ENCODE data around the gene ATG7.

ATG7 gene

GRCh38 chr3:11544412-11545181 is 272.4 kb downstream of the ATG7 start:
- H3K4me3 ChIP-seq (ENCODE audit: low read depth, low read length), result no peak overlapping the region
- no peak for DNase-seq (ENCODE audit: low read depth)
- no peak for TF ChIP-seq CTCF (IDR thresholded peaks at IDR 0.05; ENCODE audit: insufficient read depth, low read depth, low read length, missing control alignments)

- no peak overlapping the region for H3K4me3 ChIP-seq (ENCODE audit: low read depth, low read length)
- no peak for TF ChIP-seq CTCF (IDR thresholded peaks at IDR 0.05; ENCODE audit: insufficient read depth, low read depth, low read length, missing control alignments)
- DNase-seq (ENCODE audit: low read depth), result no peak
Measured at GRCh38 chr3:11545186-11545851, 273.1 kb downstream of the ATG7 start.

DNA sequence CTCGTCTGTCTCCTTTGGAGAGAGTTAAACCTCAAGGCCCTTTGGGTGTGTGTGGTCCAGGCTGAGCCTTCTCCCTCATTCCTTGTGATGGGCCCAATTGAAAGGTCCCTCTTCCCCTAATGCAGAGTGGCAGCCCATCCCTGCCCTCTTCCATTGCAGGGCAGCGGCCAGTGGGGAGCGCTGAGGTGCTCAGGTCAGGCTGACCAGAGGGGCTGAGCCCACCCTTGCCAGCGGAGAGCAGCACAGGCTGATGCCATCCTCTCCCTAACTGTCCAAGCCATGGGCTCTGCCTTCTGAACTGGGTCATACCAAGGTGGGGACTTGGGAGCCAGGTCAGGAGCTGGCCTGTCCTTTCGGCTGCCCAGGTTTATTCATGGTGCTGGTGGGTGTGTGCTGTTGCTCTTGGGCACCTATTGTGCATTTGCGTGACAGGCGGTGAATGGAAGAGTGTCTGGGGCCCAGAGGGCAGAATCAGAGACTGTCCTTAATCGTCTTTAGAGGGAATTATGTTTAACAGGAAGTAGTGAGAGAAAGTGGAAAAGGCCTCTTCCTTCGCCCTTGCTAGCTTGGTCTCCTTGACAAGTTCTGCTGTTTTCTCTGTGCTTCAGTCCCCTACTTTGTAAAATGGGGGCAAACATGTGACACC is 274.6 kb downstream of the ATG7 start:
- H3K4me3 ChIP-seq (ENCODE audit: low read depth, low read length), result no peak overlapping the region
- TF ChIP-seq CTCF (IDR thresholded peaks at IDR 0.05; ENCODE audit: insufficient read depth, low read depth, low read length, missing control alignments), result no peak
- DNase-seq (ENCODE audit: low read depth), result no peak

- H3K4me3 ChIP-seq (ENCODE audit: low read depth, low read length), result no peak overlapping the region
- DNase-seq (ENCODE audit: low read depth), result no peak
- TF ChIP-seq CTCF (IDR thresholded peaks at IDR 0.05; ENCODE audit: insufficient read depth, low read depth, low read length, missing control alignments), result no peak
Measured at GRCh38 chr3:11547498-11547897, 275.3 kb downstream of the ATG7 start.

GRCh38 chr3:11548721-11549131 is 276.5 kb downstream of the ATG7 start:
- H3K4me3 ChIP-seq (ENCODE audit: low read depth, low read length), result no peak overlapping the region
- TF ChIP-seq CTCF (IDR thresholded peaks at IDR 0.05; ENCODE audit: insufficient read depth, low read depth, low read length, missing control alignments), result no peak
- DNase-seq (ENCODE audit: low read depth), result no peak

DNA sequence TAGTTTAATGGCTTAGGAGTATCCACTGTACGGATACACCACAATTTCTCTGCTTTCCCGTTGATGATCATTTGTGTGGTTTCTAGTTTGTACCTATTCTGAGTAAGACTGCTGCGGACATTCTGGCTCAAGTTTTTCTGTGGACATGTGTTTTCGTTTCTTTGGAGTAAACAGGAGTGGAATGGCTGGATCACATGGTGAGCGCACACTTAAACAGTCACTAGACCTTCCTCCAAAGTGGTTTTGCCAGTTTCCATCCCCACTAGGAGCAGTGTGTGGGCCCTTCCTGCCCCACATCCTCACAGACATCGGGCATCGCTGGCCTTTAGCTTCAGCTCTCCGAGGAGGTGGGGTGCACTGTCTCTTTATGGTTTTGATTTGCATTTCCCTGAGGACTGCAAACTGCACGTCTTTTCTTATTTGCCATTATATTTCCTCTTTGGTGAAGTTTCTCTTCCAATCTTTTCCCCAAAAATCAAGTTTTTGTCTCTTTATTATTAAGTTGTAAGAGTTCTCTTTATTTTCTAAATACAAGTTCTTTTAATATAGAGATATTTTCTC is 277.5 kb downstream of the ATG7 start:
- TF ChIP-seq CTCF (IDR thresholded peaks at IDR 0.05; ENCODE audit: insufficient read depth, low read depth, low read length, missing control alignments), result no peak
- no peak overlapping the region for H3K4me3 ChIP-seq (ENCODE audit: low read depth, low read length)
- DNase-seq (ENCODE audit: low read depth), result no peak
